HG03432 (cell line): ENCODE measurements around the gene LGALS12.
A peak's percentile ranks its signal among the peaks of the same experiment; 100 is the strongest.
"Not testable (repeated sequence)": the region's sequence is repeated elsewhere in the genome, so short reads cannot be mapped to it uniquely, and the experiment has no call there.

Source experiments
- ATAC-seq: cut with Tn5 transposase; IDR thresholded peaks from one replicate; pipeline ENCODE4 v1.9.1; 2021; ENCODE audit warnings: mild to moderate bottlenecking, moderate library complexity; ENCODE audit not compliant: unreplicated experiment

The LGALS12 gene

GRCh38 chr11:63532117-63532516, 26.2 kb downstream of the LGALS12 start:
- ATAC-seq, result no peak

- ATAC-seq, result no peak
Measured at GRCh38 chr11:63532799-63533475, 27.1 kb downstream of the LGALS12 start.

- no peak for ATAC-seq
Measured at GRCh38 chr11:63534076-63534475, 28.2 kb downstream of the LGALS12 start.

GRCh38 chr11:63534895-63535461, 29.1 kb downstream of the LGALS12 start:
- peak; percentile 51 for ATAC-seq

GRCh38 chr11:63535734-63536133, 29.9 kb downstream of the LGALS12 start:
- ATAC-seq, result no peak

GRCh38 chr11:63536669-63537292, 30.9 kb downstream of the LGALS12 start, which contains the start of gene PLAAT4:
Gene PLAAT4, plus strand, starts transcription at chr11:63536808. Its CDS starts 61 bp downstream, at chr11:63536869.
- no peak for ATAC-seq

GRCh38 chr11:63537293-63538101, 31.6 kb downstream of the LGALS12 start:
- ATAC-seq, result no peak

GRCh38 chr11:63542506-63542905, 36.6 kb downstream of the LGALS12 start:
- ATAC-seq, result not testable (repeated sequence)

- no peak for ATAC-seq
Measured at GRCh38 chr11:63543711-63544110, 37.8 kb downstream of the LGALS12 start.

GRCh38 chr11:63547061-63547460, 41.2 kb downstream of the LGALS12 start:
- ATAC-seq, result no peak

GRCh38 chr11:63548178-63548577, 42.3 kb downstream of the LGALS12 start:
- no peak for ATAC-seq

- ATAC-seq, result no peak
Measured at GRCh38 chr11:63549411-63549810, 43.5 kb downstream of the LGALS12 start.

GRCh38 chr11:63550156-63550700, 44.3 kb downstream of the LGALS12 start:
- ATAC-seq, result not testable (repeated sequence)

- no peak for ATAC-seq
Measured at GRCh38 chr11:63551091-63551888, 45.4 kb downstream of the LGALS12 start.

- ATAC-seq, result no peak
Measured at GRCh38 chr11:63551889-63552266, 46.0 kb downstream of the LGALS12 start.

GRCh38 chr11:63552921-63553320, 47.0 kb downstream of the LGALS12 start:
- no peak for ATAC-seq

GRCh38 chr11:63553759-63554158, 47.9 kb downstream of the LGALS12 start:
- peak; percentile 81 for ATAC-seq

GRCh38 chr11:63554877-63555223, 49.0 kb downstream of the LGALS12 start:
- ATAC-seq, result no peak

GRCh38 chr11:63556404-63557013, 50.6 kb downstream of the LGALS12 start:
- no peak for ATAC-seq

- no peak for ATAC-seq
Measured at GRCh38 chr11:63557570-63557969, 51.7 kb downstream of the LGALS12 start.
